Smooth muscle cell (in vitro differentiated cells): ENCODE results near the gene DAGLA. TPM values are rescaled to one million over a fixed set of nuclear protein-coding genes. Genes with fewer than 3 reads are reported as not detected.

ENCODE experiments used
- DNase-seq: peaks from one replicate; lab custom pipeline; 2025; ENCODE audit not compliant: unreplicated experiment; lab: John Stamatoyannopoulos, UW
- H2AFZ ChIP-seq: fragments of 200-600 bp; sonication (generic); 2 replicates; pipeline ENCODE4 v1.6.0; 2016; ENCODE audit warnings: antibody characterized with exemption, low read depth, mild to moderate bottlenecking
- H3F3A ChIP-seq: fragments of 200-600 bp; sonication (generic); 2 replicates; pipeline ENCODE4 v1.6.0; 2017; ENCODE audit warnings: antibody characterized with exemption, low read depth
- H3K27ac ChIP-seq: fragments of 200-600 bp; sonication (generic); 2 replicates; pipeline ENCODE4 v1.5.1; 2016; ENCODE audit warnings: low read depth, mild to moderate bottlenecking
- H3K27me3 ChIP-seq: fragments of 200-600 bp; sonication (generic); 2 replicates; pipeline ENCODE4 v1.6.1; 2016; ENCODE audit warnings: low read depth, mild to moderate bottlenecking
- H3K36me3 ChIP-seq: fragments of 200-600 bp; sonication (generic); 2 replicates; pipeline ENCODE4 v1.5.1; 2016; ENCODE audit warnings: low read depth
- H3K4me1 ChIP-seq: fragments of 200-600 bp; sonication (generic); 2 replicates; pipeline ENCODE4 v1.5.1; 2016; ENCODE audit warnings: low read depth
- H3K4me2 ChIP-seq: fragments of 200-600 bp; sonication (generic); 2 replicates; pipeline ENCODE4 v1.6.0; 2016; ENCODE audit warnings: mild to moderate bottlenecking
- H3K4me3 ChIP-seq: fragments of 200-600 bp; sonication (generic); 2 replicates; pipeline ENCODE4 v1.5.1; 2016; ENCODE audit warnings: mild to moderate bottlenecking
- H3K79me2 ChIP-seq: fragments of 200-600 bp; sonication (generic); 2 replicates; pipeline ENCODE4 v1.6.0; 2016; ENCODE audit warnings: low read depth, mild to moderate bottlenecking
- H3K9ac ChIP-seq: fragments of 200-600 bp; sonication (generic); 2 replicates; pipeline ENCODE4 v1.6.0; 2016; ENCODE audit warnings: low read depth
- H3K9me3 ChIP-seq: fragments of 200-600 bp; sonication (generic); replicated peaks from 2 replicates; pipeline ENCODE4 v1.5.1; 2016; ENCODE audit warnings: low read depth
- H4K20me1 ChIP-seq: fragments of 200-600 bp; sonication (generic); 2 replicates; pipeline ENCODE4 v1.6.0; 2016; ENCODE audit warnings: low read depth
- CTCF ChIP-seq: fragments of 200-600 bp; sonication (generic); IDR thresholded peaks from 2 replicates; pipeline ENCODE4 v1.5.1; 2017; ENCODE audit warnings: borderline replicate concordance, mild to moderate bottlenecking, antibody characterized with exemption; ENCODE audit not compliant: insufficient read depth, poor library complexity, severe bottlenecking
- WGBS: methylation state at CpG from one replicate; pipeline ENCODE4 v1.1.7; 2016; ENCODE audit warnings: low lambda C conversion rate; 5-methylcytosine and 5-hydroxymethylcytosine counted together
- polyA plus RNA-seq: library from polyadenylated mRNA; unstranded; fragments of >200 nt; fragmentation: Nextera tagmentation; extraction: Ambion mirVana; gene quantifications from 2 replicates; pipeline ENCODE4 v1.2.1, GENCODE V29; 2016
- total RNA-seq: library from RNA; depleted of rRNA; stranded (reverse); fragments of >200 nt; gene quantifications from 2 replicates; pipeline ENCODE4 v1.2.3, GENCODE V29; 2014

DAGLA gene
- total and polyA plus RNA-seq, 2 experiments from 2014 or later = 1.3 to 3.9 TPM

GRCh38 chr11:61732705-61733104 is 52.5 kb downstream of the DAGLA start:
- WGBS = 82% methylated on average over 5 of the region's 6 CpGs
- H3K36me3 ChIP-seq = no peaks in the 10 kb centered on the region
- DNase-seq = no peak
- no peak for TF ChIP-seq CTCF
- no peak overlapping the region for H3K9ac ChIP-seq
- H3K79me2 ChIP-seq = no peaks in the 10 kb centered on the region
- no peaks in the 10 kb centered on the region for H3K9me3 ChIP-seq
- no peak overlapping the region for H3K27ac ChIP-seq
- no peaks in the 10 kb centered on the region for H3F3A ChIP-seq
- H3K4me3 ChIP-seq = no peak overlapping the region
- no peaks in the 10 kb centered on the region for H3K27me3 ChIP-seq
- no peaks in the 10 kb centered on the region for H4K20me1 ChIP-seq
- no peaks in the 10 kb centered on the region for H3K4me1 ChIP-seq
- H2AFZ ChIP-seq = no peak overlapping the region
- H3K4me2 ChIP-seq = no peak overlapping the region

DNA sequence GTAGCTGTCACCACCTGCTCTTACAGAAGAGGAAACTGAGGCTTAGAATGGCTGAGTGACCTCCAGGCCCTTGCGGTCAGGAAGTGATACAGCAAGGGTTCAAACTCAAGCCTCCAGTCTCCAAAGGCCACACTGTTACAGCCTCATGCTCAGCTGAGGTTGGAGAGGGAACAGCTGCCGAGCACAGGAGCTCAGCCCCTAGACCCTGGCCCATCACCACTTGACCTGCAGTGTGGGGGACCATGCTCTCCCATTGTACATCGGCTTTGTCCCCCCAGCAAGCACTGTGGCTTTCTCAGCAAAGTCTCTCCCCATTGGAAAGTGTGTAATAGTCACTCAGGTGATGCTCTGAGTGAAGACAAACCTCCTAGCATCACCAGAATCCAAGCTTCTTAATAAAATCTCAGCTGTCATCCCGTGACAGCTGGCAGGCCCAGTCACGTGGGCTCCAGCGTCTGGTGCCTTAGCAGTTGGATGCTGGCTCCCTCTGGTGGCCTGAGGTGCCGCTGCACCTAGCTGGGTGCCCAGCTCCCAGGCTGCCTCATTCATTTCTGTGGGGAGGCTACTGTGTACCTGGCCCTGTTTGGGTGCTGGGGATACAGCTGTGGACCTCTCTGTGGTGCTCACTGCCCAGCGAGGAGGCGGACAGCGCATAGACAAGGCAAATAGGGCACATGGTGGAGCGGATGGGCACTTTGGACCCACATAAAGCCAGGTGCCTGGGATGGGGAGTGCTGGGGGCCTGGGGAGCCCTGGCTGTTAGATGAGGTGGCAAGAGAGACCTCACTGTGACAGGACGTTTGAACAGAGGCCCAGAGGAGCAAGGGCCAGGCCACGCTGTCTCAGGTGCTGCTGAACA is 53.2 kb downstream of the DAGLA start:
- no peak overlapping the region for H3K4me2 ChIP-seq
- WGBS = 27% methylated on average over 13 of the region's 13 CpGs
- H3F3A ChIP-seq = no peaks in the 10 kb centered on the region
- H3K9me3 ChIP-seq = no peaks in the 10 kb centered on the region
- H2AFZ ChIP-seq = no peak overlapping the region
- H3K9ac ChIP-seq = no peak overlapping the region
- no peaks in the 10 kb centered on the region for H3K27me3 ChIP-seq
- no peak overlapping the region for H3K27ac ChIP-seq
- no peak overlapping the region for H3K4me3 ChIP-seq
- no peaks in the 10 kb centered on the region for H3K36me3 ChIP-seq
- H3K4me1 ChIP-seq = no peaks in the 10 kb centered on the region
- TF ChIP-seq CTCF = peak; percentile 99
- no peaks in the 10 kb centered on the region for H4K20me1 ChIP-seq
- no peaks in the 10 kb centered on the region for H3K79me2 ChIP-seq
- DNase-seq = peak; percentile 28

DNA sequence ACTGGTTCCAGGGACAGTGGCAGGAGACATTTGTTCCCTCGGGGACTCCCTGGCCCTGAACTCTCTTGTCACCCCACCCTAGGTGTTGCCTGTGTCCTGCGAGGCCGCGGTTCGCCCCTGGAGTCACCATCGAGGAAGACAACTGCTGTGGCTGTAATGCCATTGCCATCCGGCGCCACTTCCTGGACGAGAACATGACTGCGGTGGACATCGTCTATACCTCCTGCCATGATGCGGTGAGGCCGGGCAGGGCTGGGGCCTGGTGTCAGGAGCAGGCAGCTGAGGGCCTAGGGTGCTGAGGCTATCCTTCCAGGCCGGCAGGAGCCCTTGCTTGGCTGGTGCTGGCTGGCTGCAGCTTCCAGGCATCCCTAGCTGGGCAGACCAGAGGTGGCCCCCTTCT is 54.6 kb downstream of the DAGLA start:
- no peak overlapping the region for H3K4me3 ChIP-seq
- WGBS = 94% methylated on average over 14 of the region's 14 CpGs

More for the DNA sequence above, 54.6 kb downstream of the DAGLA start:
- Histone ChIP-seq H3K36me3 (no peaks in the 10 kb centered on the region), H3K79me2 (no peaks in the 10 kb centered on the region), H3K27ac (no peak overlapping the region), H3K27me3 (no peaks in the 10 kb centered on the region), H3F3A (no peaks in the 10 kb centered on the region), H3K9me3 (no peaks in the 10 kb centered on the region), H4K20me1 (no peaks in the 10 kb centered on the region), H3K4me1 (no peaks in the 10 kb centered on the region), H3K9ac (no peak overlapping the region), H2AFZ (no peak overlapping the region), H3K4me2 (no peak overlapping the region)
- no peak for DNase-seq
- TF ChIP-seq CTCF = no peak
